ENCODE measurements around the gene KCNJ5.

Gene KCNJ5

DNA sequence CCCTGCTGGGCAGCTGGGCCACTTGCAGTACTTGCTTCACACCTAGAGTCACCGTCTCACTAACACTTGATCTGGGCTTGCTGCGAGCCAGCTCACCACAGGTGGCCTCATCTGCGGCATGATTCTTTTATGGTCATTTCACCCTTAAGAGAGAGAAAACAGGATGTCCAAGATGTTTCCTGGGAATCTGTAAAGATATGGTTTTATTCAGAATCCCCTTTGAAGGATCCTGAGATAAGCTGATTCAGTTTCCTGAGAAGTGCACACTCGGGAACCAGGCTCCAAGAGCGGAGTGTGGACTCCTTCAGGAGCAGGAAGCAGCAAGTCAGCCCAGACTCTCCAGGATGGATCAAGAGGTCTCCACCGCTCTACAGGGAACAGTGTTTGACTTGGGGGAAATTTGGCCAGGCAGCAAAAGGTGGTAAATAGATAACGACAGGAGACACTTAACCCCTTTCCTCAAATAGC, 73.3 kb downstream of the KCNJ5 start:
- no peak for DNase-seq

DNA sequence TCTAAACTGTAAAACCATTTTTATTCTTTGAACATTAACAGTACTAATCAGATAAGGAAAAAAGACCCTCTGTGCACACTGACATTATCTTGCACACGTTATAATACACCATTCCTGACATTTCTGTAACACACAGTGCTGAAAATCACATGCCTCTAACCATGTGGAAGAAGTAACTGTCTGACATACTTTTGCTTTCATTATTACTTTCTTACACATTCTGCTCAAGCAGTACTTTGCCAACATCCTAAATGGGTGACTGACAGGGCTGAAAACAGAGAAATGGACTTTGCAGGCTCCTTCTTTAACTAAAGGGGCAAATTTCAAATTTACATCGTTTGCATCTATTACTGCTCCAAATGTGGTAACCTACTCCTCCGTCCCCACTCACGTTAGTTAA, 74.3 kb downstream of the KCNJ5 start:
- DNase-seq: no peak

DNA sequence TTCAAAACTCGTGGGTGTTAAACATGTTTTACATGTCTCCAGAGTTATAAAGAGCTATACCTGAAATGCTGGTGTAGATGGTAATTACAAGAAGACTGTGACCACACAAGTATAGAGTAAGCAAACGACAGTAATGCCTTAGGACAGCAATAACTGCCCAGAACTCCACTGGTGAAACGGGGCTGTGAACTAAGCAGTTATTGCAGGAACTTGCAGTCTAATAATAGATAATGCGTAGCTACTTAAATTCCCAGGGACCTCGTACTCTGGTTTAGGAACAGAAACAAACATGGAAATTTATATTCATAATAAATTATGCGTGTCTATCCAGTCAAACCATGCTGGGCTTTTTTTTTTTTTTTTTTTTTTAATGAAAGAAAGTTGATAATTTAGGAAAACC, 76.4 kb downstream of the KCNJ5 start:
- DNase-seq: no peak

DNA sequence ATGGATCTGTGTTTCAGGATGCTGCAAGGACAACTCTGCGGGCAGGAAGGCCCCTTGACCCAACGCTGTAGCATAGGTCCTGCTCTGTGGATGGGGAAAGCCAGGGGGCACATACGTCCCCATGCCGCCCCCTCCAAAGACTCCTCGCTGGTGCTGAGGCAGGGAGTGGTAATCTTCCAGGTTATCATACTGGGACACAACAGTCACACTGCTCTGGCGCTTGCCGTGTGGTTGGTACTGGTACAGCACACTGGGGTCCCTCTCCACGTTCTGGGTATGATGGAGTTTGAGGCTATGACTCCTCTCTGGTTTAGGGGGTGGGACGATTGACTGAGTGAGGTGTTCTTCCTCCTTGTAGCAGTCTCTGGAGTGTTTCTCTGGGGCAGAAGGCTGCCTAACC, 77.8 kb downstream of the KCNJ5 start:
- no peak for DNase-seq

All from NCI-H1048 (cell line).